ENCODE data around the gene KDM3A.
"Not testable (repeated sequence)": the region's sequence is repeated elsewhere in the genome, so short reads cannot be mapped to it uniquely, and the experiment has no call there.

The KDM3A gene

DNA sequence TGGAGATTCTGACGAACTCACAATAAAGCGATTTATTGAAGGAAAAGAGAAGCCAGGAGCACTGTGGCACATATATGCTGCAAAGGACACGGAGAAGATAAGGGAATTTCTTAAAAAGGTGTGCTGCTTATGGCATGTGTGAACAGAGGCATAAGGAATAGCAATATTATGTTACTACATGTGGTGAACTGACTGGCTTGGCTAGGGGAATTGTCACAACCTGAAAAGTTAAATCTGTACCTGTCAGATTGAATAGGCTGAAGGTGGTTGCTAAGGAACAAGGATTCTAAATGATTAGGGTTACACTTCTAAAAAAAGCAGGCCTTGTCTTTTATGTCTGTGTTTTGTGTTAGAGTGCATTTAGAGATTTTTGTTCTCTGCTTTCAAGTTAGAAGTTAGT is 48.4 kb downstream of the KDM3A start:
- Histone ChIP-seq H3K9ac (ENCODE audit: insufficient read length) (no peak overlapping the region), H3K9me3 (ENCODE audit: low read depth, low read length) (no peaks in the 10 kb centered on the region), H3K36me3 (ENCODE audit: insufficient read depth, low read length) (peaks cover 99% of the 10 kb centered on the region), H3K27ac (no peak overlapping the region), H3K4me3 (no peak overlapping the region)
- no peak for TF ChIP-seq POLR2AphosphoS5 (IDR thresholded peaks at IDR 0.05; ENCODE audit: borderline replicate concordance, low read depth, low read length)
- DNase-seq (ENCODE audit: low read depth, low spot score) = no peak

DNA sequence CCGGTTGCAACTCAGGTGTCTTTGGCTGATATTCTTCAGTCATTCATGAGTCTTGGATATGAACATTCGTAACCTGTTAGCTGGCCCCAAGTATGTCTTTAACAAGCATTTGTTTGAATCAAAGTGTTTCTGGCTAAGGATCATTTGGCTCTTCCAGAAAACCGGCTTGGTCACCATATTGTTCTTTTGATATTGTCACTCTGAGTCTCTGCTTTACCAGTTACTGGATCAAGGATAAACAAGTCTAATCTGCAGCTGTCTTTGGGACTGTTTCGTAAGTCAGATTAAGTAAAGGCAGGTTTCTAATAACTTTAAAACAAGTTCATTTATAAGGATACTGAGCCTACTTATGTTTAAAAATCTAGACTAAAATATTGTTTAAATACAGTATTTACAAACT is 49.1 kb downstream of the KDM3A start:
- H3K36me3 ChIP-seq (ENCODE audit: insufficient read depth, low read length) = peaks cover 98% of the 10 kb centered on the region
- no peak overlapping the region for H3K9ac ChIP-seq (ENCODE audit: insufficient read length)

DNA sequence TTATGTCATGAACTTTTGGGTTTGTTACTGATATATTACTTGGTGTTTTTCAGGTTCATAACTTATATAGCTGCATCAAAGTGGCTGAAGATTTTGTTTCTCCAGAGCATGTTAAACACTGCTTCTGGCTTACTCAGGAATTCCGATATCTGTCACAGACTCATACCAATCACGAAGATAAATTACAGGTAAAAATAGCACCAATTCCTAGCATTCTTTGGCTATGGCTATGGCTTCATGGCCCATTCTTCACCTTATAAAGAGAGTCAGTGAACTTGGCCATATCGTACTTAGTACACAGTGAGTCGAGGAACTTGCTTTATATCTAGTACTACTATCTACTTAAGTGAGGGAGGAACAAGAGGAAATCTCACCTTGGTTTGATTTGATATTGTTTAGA is 49.9 kb downstream of the KDM3A start:
- H3K4me3 ChIP-seq = no peak overlapping the region

More for the DNA sequence above, 49.1 kb downstream of the KDM3A start:
- TF ChIP-seq EZH2 (IDR thresholded peaks at IDR 0.05) (no peak), POLR2AphosphoS5 (IDR thresholded peaks at IDR 0.05; ENCODE audit: borderline replicate concordance, low read depth, low read length) (no peak), FOXP2 (optimal IDR thresholded peaks at IDR 0.05; ENCODE audit: control extremely low read depth, extremely low read length, insufficient read depth) (no peak)
- DNase-seq (ENCODE audit: low read depth, low spot score) = no peak
- Histone ChIP-seq H3K27ac (no peak overlapping the region), H3K9me3 (ENCODE audit: low read depth, low read length) (no peaks in the 10 kb centered on the region), H3K4me3 (no peak overlapping the region)

DNA sequence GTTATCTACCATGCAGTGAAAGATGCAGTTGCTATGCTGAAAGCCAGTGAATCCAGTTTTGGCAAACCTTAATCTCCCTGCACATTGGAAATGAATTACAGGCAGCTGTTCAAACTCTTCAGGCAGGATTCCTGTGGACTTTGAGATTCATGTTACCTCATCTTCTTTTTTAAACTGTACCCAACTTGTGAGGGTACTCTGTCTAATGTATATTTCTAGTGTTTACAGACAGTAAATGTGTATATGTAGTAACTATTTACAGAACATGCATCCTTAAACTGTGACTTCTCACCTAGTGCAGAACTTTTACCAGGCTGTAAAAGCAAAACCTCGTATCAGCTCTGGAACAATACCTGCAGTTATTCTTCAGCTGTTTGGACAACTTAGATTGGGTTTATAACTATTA is 50.9 kb downstream of the KDM3A start:
- peaks cover 97% of the 10 kb centered on the region for H3K36me3 ChIP-seq (ENCODE audit: insufficient read depth, low read length)
- no peak overlapping the region for H3K4me3 ChIP-seq
- H3K27ac ChIP-seq = no peak overlapping the region
- H3K9me3 ChIP-seq (ENCODE audit: low read depth, low read length) = no peaks in the 10 kb centered on the region
- no peak for DNase-seq (ENCODE audit: low read depth, low spot score)
- H3K9ac ChIP-seq (ENCODE audit: insufficient read length) = no peak overlapping the region
- no peak for TF ChIP-seq EZH2 (IDR thresholded peaks at IDR 0.05)
- TF ChIP-seq FOXP2 (optimal IDR thresholded peaks at IDR 0.05; ENCODE audit: control extremely low read depth, extremely low read length, insufficient read depth) = no peak
- no peak for TF ChIP-seq POLR2AphosphoS5 (IDR thresholded peaks at IDR 0.05; ENCODE audit: borderline replicate concordance, low read depth, low read length)

More for the DNA sequence above, 49.9 kb downstream of the KDM3A start:
- DNase-seq (ENCODE audit: low read depth, low spot score) = no peak
- Histone ChIP-seq H3K9ac (ENCODE audit: insufficient read length) (no peak overlapping the region), H3K27ac (no peak overlapping the region), H3K9me3 (ENCODE audit: low read depth, low read length) (no peaks in the 10 kb centered on the region), H3K36me3 (ENCODE audit: insufficient read depth, low read length) (peaks cover 96% of the 10 kb centered on the region)
- TF ChIP-seq FOXP2 (optimal IDR thresholded peaks at IDR 0.05; ENCODE audit: control extremely low read depth, extremely low read length, insufficient read depth) (no peak), EZH2 (IDR thresholded peaks at IDR 0.05) (no peak), POLR2AphosphoS5 (IDR thresholded peaks at IDR 0.05; ENCODE audit: borderline replicate concordance, low read depth, low read length) (no peak)

DNA sequence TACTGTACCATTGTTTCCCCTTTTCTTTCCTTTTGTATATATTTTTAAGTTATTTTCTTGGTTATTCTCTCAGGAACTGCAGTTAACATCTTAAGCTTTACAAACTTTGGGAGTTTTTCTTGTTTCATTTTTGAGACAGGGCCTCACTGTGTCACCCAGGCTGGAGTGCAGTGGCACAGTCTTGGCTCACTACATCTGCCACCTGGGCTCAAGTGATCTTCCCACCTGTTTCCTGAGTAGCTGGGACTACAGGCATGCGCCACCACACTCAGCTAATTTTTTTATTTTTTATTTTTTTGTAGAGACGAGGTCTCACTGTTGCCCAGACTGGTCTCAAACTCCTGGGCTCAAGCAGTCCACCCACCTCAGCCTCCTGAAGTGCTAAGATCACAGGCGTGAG is 55.2 kb downstream of the KDM3A start:
- not testable (repeated sequence) for DNase-seq (ENCODE audit: low read depth, low spot score); H3K4me3 ChIP-seq; H3K9ac ChIP-seq (ENCODE audit: insufficient read length); H3K27ac ChIP-seq; H3K9me3 ChIP-seq (ENCODE audit: low read depth, low read length)
- H3K36me3 ChIP-seq (ENCODE audit: insufficient read depth, low read length) = peaks cover 90% of the 10 kb centered on the region

DNA sequence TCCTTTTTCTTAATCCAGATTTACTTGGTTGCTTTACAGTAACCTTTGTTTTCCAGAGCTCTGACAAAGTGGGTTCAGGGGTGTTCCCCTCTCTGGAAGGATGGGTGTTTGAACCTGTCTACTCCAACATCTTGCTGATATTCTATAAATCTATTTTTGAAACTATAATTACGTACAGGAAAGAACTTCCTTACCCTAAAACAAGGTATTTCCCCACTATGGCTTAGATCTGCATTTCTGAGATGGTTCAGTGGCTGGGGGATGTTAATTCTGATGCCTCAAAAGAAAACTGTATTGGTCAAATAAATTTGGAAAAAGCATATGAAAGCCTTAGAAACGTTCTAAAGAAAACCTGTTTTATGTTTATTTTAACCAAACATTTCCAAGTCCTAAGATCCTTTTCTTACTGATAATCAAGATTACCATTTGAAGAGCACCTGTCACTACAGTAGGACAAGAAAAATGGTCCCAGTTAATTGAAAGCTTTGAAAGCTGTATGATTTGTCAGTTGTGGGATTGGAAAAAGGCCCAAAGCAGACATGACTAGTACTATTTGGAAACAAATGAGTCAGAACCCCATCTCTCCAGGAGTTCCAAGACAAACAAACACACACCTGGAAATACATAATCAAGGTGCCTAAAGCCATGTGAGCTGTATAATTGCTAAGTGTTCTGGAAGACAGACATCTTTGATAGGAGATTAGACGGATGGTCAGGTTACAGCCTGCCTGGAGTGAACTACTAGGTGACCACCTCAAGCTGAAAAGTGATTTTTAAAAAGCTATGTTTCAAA is 57.5 kb downstream of the KDM3A start:
- Histone ChIP-seq H3K9me3 (ENCODE audit: low read depth, low read length) (0 out of 2 replicates have a peak, but pooled peaks cover 3% of the 10 kb centered on the region), H3K36me3 (ENCODE audit: insufficient read depth, low read length) (peaks cover 83% of the 10 kb centered on the region), H3K4me3 (no peak overlapping the region), H3K9ac (ENCODE audit: insufficient read length) (no peak overlapping the region), H3K27ac (no peak overlapping the region)
- TF ChIP-seq FOXP2 (optimal IDR thresholded peaks at IDR 0.05; ENCODE audit: control extremely low read depth, extremely low read length, insufficient read depth) (no peak), EZH2 (IDR thresholded peaks at IDR 0.05) (no peak), POLR2AphosphoS5 (IDR thresholded peaks at IDR 0.05; ENCODE audit: borderline replicate concordance, low read depth, low read length) (no peak)
- no peak for DNase-seq (ENCODE audit: low read depth, low spot score)

DNA sequence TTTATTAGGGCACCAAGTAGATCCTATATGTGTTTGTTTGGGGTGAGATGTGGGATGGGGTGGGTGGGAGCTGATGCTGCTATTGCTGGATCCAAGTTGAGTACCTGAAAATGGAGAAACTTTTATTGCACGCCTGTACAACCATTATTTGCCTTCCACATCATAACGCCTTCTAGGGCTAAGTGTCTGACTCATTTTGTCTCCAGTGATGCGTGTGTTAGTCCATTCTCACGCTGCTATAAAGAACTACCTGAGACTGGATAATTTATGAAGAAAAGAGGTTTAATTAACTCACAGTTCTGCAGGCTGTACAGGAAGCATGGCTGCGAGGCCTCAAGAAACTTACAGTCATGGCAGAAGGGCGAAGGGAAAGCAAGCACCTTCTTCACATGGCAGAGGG is 58.2 kb downstream of the KDM3A start:
- no peak for DNase-seq (ENCODE audit: low read depth, low spot score)
- Histone ChIP-seq H3K36me3 (ENCODE audit: insufficient read depth, low read length) (peaks cover 76% of the 10 kb centered on the region), H3K4me3 (no peak overlapping the region), H3K27ac (no peak overlapping the region), H3K9ac (ENCODE audit: insufficient read length) (no peak overlapping the region), H3K9me3 (ENCODE audit: low read depth, low read length) (0 out of 2 replicates have a peak, but pooled peaks cover 3% of the 10 kb centered on the region)
- TF ChIP-seq EZH2 (IDR thresholded peaks at IDR 0.05) (no peak), FOXP2 (optimal IDR thresholded peaks at IDR 0.05; ENCODE audit: control extremely low read depth, extremely low read length, insufficient read depth) (no peak), POLR2AphosphoS5 (IDR thresholded peaks at IDR 0.05; ENCODE audit: borderline replicate concordance, low read depth, low read length) (no peak)

DNA sequence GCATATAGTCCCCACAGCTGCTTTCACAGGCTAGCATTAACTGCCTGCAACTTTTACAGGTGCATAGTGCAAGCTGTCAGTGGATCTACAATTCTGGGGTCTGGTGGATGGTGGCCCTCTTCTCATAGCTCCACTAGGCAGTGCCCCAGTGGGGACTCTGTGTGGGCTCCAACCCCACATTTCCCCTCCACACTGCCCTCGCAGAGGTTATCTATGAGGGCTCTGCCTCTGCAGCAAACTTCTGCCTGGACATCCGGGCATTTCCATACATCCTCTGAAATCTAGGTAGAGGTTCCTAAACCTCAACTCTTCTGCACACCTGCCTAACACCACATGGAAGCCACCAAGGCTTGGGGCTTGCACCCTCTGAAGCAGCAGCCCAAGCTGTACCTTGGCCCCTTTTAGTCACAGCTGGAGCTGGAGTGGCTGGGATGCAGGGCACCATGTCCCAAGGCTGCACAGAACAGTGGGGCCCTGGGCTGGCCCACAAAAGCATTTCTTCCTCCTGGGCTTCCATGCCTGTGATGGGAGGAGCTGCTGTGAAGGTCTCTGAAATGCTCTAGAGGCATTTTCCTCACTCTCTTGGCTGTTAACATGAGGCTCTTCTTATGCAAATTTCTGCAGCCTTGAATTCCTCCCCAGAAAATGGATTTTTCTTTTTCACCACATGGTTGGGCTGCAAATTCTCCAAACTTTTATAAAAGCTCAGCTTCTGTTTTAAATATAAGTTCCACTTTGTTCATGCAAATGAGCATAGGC is 59.3 kb downstream of the KDM3A start:
- H3K27ac ChIP-seq = no peak overlapping the region
- H3K36me3 ChIP-seq (ENCODE audit: insufficient read depth, low read length) = peaks cover 74% of the 10 kb centered on the region
- 0 out of 2 replicates have a peak, but pooled peaks cover 3% of the 10 kb centered on the region for H3K9me3 ChIP-seq (ENCODE audit: low read depth, low read length)
- TF ChIP-seq FOXP2 (optimal IDR thresholded peaks at IDR 0.05; ENCODE audit: control extremely low read depth, extremely low read length, insufficient read depth) (no peak), EZH2 (IDR thresholded peaks at IDR 0.05) (no peak)
- H3K4me3 ChIP-seq = no peak overlapping the region
- H3K9ac ChIP-seq (ENCODE audit: insufficient read length) = no peak overlapping the region
- no peak for DNase-seq (ENCODE audit: low read depth, low spot score)
